ENCODE results near the gene UCK2.

UCK2 gene

GRCh38 chr1:165915932-165916348, 88.5 kb downstream of the UCK2 start:
- no peaks in the 10 kb centered on the region for H3K36me3 ChIP-seq
- no peak overlapping the region for H3K4me3 ChIP-seq (ENCODE audit: low read depth in 1 of 2, low read length in 1 of 2)
- no peaks in the 10 kb centered on the region for H3K27me3 ChIP-seq
- no peak for TF ChIP-seq CTCF (IDR thresholded peaks at IDR 0.05)
- H3K27ac ChIP-seq, result no peak overlapping the region
- peaks cover 3 to 4% of the 10 kb centered on the region in 2 experiments for H3K4me1 ChIP-seq (ENCODE audit: control insufficient read depth in 1 of 2, insufficient read depth in 1 of 2, low read depth in 1 of 2, low read length in 1 of 2)
- no peaks in the 10 kb centered on the region for H3K9me3 ChIP-seq

GRCh38 chr1:165917166-165917565, 89.8 kb downstream of the UCK2 start:
- Histone ChIP-seq H3K27me3 (peaks cover 5% of the 10 kb centered on the region), H3K4me1 (ENCODE audit: control insufficient read depth in 1 of 2, insufficient read depth in 1 of 2, low read depth in 1 of 2, low read length in 1 of 2) (peaks cover 3 to 4% of the 10 kb centered on the region in 2 experiments), H3K36me3 (no peaks in the 10 kb centered on the region), H3K4me3 (ENCODE audit: low read depth in 1 of 2, low read length in 1 of 2) (no peak overlapping the region), H3K9me3 (no peaks in the 10 kb centered on the region), H3K27ac (no peak overlapping the region)
- TF ChIP-seq CTCF (IDR thresholded peaks at IDR 0.05), result no peak

GRCh38 chr1:165924117-165924516, 96.7 kb downstream of the UCK2 start:
- Histone ChIP-seq H3K4me3 (ENCODE audit: low read depth in 1 of 2, low read length in 1 of 2) (no peak overlapping the region), H3K27ac (no peak overlapping the region), H3K4me1 (ENCODE audit: control insufficient read depth in 1 of 2, insufficient read depth in 1 of 2, low read depth in 1 of 2, low read length in 1 of 2) (no peaks in the 10 kb centered on the region), H3K36me3 (no peaks in the 10 kb centered on the region), H3K9me3 (no peaks in the 10 kb centered on the region), H3K27me3 (peaks cover 23% of the 10 kb centered on the region)
- no peak for TF ChIP-seq CTCF (IDR thresholded peaks at IDR 0.05)

- Histone ChIP-seq H3K9me3 (no peaks in the 10 kb centered on the region), H3K4me3 (ENCODE audit: low read depth in 1 of 2, low read length in 1 of 2) (no peak overlapping the region), H3K4me1 (ENCODE audit: control insufficient read depth in 1 of 2, insufficient read depth in 1 of 2, low read depth in 1 of 2, low read length in 1 of 2) (no peaks in the 10 kb centered on the region), H3K27me3 (peaks cover 28% of the 10 kb centered on the region), H3K27ac (no peak overlapping the region), H3K36me3 (no peaks in the 10 kb centered on the region)
- no peak for TF ChIP-seq CTCF (IDR thresholded peaks at IDR 0.05)
These were observed 98.2 kb downstream of the UCK2 start for GRCh38 chr1:165925498-165926079.

- no peaks in the 10 kb centered on the region for H3K4me1 ChIP-seq (ENCODE audit: control insufficient read depth in 1 of 2, insufficient read depth in 1 of 2, low read depth in 1 of 2, low read length in 1 of 2)
- no peaks in the 10 kb centered on the region for H3K36me3 ChIP-seq
- no peak for TF ChIP-seq CTCF (IDR thresholded peaks at IDR 0.05)
- H3K4me3 ChIP-seq (ENCODE audit: low read depth in 1 of 2, low read length in 1 of 2), result no peak overlapping the region
- peaks cover 25% of the 10 kb centered on the region for H3K27me3 ChIP-seq
- H3K9me3 ChIP-seq, result no peaks in the 10 kb centered on the region
- no peak overlapping the region for H3K27ac ChIP-seq
These were observed 99.8 kb downstream of the UCK2 start for GRCh38 chr1:165927169-165927568.

Measured in neutrophil (primary cell).